Measurements from ENCODE around the gene LDAF1. TPM values are rescaled to one million over a fixed set of nuclear protein-coding genes. Genes with fewer than 3 reads are reported as not detected.
"Not testable (repeated sequence)": the region's sequence is repeated elsewhere in the genome, so short reads cannot be mapped to it uniquely, and the experiment has no call there.

The LDAF1 gene
- total RNA-seq (89.8 TPM), polyA plus RNA-seq (83.4 TPM)

DNA sequence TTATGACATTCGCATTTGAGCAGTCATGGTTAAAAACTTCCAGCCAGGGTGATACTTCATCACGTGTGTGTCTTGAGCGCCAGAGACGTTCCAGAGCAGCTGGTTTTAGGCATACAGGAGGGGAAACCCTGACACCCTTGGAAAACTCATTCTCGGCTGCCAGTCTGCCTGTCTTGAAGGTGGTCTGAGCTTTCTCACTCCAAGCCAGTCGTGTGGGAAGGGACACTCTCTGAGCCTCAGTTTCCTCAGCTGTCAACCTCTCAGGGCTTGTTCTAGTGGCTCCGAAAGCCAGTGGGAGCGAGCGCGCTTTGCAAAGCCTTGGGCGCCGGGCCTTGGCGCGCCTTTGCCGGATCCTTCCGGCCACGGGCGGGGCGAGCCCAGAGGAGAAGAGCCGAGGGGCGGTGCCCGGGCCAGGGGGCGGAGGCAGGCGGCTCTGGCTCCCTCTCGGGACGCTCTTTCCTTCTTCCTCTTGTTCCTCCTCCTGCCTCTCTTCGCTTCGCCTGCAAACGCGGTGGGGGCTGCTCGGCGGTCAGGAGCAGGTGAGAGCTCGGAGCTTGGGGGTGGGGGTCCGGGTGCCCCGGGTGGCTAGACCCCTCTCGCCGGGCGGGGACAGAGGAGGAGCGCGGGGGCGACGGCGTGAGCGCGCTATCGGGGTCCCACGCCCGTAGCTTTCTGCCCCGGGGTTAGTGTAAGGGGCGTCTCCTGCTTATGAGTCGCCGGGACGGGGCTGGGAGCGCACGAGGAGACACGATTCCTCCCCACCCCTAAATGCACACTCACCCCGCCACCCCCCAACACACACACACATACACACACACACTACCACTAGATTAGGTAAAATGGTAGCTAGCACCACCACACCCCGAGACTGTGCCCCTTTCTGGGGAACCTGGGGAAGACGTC lies at the start of gene LDAF1:
LDAF1 (plus strand) TSS at position 467 of the 903 bp plus-strand sequence. CDS start 2,509 bp downstream, outside the sequence.
- Histone ChIP-seq H3K4me1 (ENCODE audit: insufficient read depth) (peaks cover 1% of the 10 kb centered on the region), H3K36me3 (ENCODE audit: insufficient read depth) (no peaks in the 10 kb centered on the region), H3K27ac (ENCODE audit: low read depth) (peak within 1 kb of the TSS; percentile 94), H3K4me3 (ENCODE audit: low read depth, low read length) (peak within 1 kb of the TSS; percentile 73)
- DNase-seq (ENCODE audit: extremely low spot score) = no peak
- under 1% methylated on average over 59 of the region's 59 CpGs for WGBS

DNA sequence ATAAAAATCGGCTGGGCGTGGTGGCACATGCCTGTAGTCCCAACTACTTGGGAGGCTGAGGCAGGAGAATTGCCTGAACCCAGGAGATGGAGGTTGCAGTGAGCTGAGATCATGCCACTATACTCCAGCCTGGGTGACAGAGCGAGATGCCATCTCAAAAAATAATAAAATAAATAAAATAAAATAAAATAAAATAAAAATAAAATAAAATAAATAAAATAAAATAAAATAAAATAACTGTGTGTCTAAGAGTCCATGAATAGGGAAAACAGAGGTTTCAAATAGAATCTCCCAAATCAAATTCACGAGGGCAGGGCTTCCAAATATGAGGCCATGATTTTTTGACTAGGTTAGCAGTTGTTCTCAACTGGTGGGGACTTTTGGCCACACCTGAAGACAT lies 42.9 kb upstream of the LDAF1 start:
- H3K4me1 ChIP-seq (ENCODE audit: insufficient read depth); H3K4me3 ChIP-seq (ENCODE audit: low read depth, low read length); H3K36me3 ChIP-seq (ENCODE audit: insufficient read depth); DNase-seq (ENCODE audit: extremely low spot score); H3K27ac ChIP-seq (ENCODE audit: low read depth): not testable (repeated sequence)
- 97% methylated on average over 4 of the region's 4 CpGs for WGBS

DNA sequence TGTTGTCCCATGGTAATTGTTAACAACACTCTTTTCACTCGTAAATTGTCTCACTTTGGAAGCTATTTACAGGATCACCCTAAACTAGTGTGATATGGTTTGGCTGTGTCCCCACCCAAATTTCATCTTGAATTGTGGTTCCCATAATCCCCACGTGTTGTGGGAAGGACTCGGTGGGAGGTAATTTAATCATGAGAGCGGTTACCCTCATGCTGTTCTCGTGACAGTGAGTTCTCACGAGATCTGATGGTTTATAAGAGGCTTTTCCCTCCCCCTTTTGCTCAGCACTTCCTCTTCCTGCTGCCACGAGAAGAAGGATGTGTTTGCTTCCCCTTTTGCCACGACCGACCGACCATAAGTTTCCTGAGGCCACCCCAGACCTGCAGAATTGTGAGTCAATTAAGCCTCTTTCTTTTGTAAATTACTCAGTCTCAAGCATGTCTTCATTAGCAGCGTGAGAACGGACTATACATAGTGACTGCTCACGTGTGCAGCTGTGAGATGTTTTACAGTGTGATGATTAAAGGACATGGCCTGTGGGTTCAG lies 42.3 kb upstream of the LDAF1 start:
- Histone ChIP-seq H3K27ac (ENCODE audit: low read depth) (no peak overlapping the region), H3K36me3 (ENCODE audit: insufficient read depth) (no peaks in the 10 kb centered on the region), H3K4me1 (ENCODE audit: insufficient read depth) (no peaks in the 10 kb centered on the region), H3K4me3 (ENCODE audit: low read depth, low read length) (peak overlapping the region; percentile 4)
- 41% methylated on average over 13 of the region's 13 CpGs for WGBS
- DNase-seq (ENCODE audit: extremely low spot score) = no peak

DNA sequence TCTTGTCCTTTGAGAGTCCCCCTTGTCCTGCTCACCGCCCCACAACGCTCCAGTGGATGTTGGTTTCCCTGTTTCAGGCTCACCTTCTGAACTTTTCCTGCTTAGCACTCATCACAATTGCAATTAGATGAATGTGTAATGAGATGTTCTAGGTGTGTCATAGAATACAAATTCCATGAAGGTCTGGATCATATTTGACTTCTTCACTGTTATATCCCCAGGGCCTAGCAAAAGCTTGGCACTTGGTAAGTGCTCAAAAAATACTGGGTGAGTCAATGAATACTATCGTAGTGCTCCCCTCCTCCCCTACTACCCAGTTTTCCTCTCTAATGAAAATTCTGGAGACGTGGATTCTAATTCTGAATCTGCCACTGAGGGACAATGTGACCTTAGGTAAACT lies 40.9 kb upstream of the LDAF1 start:
- Histone ChIP-seq H3K27ac (ENCODE audit: low read depth) (no peak overlapping the region), H3K4me1 (ENCODE audit: insufficient read depth) (no peaks in the 10 kb centered on the region), H3K36me3 (ENCODE audit: insufficient read depth) (no peaks in the 10 kb centered on the region), H3K4me3 (ENCODE audit: low read depth, low read length) (no peak overlapping the region)
- DNase-seq (ENCODE audit: extremely low spot score) = no peak
- WGBS = 82% methylated on average over 4 of the region's 4 CpGs

DNA sequence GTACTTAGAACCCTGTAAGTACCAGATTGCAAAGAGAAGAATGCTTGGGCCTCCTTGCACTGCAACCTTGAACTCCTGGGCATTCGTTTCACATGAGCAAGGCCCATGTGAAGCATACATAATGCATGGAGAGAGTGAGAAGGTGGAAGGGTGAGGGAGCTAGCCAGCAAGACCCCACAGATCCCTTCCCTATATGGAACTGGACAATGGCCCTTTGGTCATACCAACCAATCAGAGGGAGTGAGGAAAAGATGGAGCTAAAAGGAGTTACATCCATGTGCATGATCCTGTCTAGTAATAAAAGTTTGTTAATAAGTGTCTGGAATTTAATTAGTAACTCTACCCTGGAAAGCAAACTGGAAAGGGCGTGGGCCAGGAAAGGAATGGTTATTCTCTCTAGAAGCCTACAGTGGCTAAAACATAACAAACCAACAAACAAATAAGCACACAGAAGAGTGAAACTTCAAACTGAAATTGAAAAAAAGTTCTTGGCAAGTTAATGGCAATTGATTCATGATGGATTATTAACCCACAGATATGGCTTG lies 37.4 kb upstream of the LDAF1 start:
- Histone ChIP-seq H3K36me3 (ENCODE audit: insufficient read depth) (no peaks in the 10 kb centered on the region), H3K27ac (ENCODE audit: low read depth) (no peak overlapping the region), H3K4me3 (ENCODE audit: low read depth, low read length) (no peak overlapping the region), H3K4me1 (ENCODE audit: insufficient read depth) (no peaks in the 10 kb centered on the region)
- 59% methylated on average over 2 of the region's 2 CpGs for WGBS
- DNase-seq (ENCODE audit: extremely low spot score) = no peak

DNA sequence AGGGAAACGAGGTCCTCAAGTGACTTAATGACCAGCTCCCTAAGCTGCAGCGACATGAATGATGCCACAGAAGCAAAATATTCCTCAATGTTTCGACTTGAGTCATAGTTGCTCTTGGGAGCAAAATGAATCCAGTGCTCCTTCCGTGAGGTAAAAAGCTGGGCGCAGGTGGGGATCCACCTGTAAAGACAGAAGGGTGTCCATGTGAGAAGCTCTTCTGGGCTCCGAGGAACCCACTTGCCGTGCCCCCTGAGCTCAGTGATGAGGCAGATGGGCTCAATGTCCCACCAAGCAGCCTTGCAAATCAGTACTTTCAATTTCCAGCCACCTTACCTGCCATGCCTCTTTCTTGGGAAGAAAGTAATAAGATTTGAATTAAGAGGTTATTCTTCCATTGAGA lies 33.3 kb upstream of the LDAF1 start:
- Histone ChIP-seq H3K27ac (ENCODE audit: low read depth) (no peak overlapping the region), H3K36me3 (ENCODE audit: insufficient read depth) (no peaks in the 10 kb centered on the region), H3K4me1 (ENCODE audit: insufficient read depth) (no peaks in the 10 kb centered on the region), H3K4me3 (ENCODE audit: low read depth, low read length) (no peak overlapping the region)
- 89% methylated on average over 7 of the region's 7 CpGs for WGBS
- no peak for DNase-seq (ENCODE audit: extremely low spot score)

DNA sequence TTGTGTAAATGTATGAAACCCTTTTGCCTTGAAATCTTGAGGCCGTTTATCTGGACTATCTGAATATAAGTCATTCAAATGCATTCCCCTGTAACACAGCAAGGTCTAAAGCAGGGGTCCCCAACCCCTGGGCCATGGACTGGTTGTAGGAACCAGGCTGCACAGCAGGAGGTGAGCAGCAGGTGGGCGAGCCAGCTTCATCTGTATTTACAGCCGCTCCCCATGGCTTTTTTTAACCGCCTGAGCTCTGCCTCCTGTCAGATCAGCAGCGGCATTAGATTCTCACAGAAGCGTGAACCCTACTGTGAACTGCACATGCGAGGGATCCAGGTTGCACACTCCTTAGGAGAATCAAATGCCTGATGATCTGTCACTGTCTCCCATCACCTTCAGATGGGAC lies 32.0 kb upstream of the LDAF1 start:
- DNase-seq (ENCODE audit: extremely low spot score) = no peak
- WGBS = 74% methylated on average over 7 of the region's 7 CpGs
- no peaks in the 10 kb centered on the region for H3K36me3 ChIP-seq (ENCODE audit: insufficient read depth)
- no peak overlapping the region for H3K4me3 ChIP-seq (ENCODE audit: low read depth, low read length)
- H3K4me1 ChIP-seq (ENCODE audit: insufficient read depth) = no peaks in the 10 kb centered on the region
- no peak overlapping the region for H3K27ac ChIP-seq (ENCODE audit: low read depth)

DNA sequence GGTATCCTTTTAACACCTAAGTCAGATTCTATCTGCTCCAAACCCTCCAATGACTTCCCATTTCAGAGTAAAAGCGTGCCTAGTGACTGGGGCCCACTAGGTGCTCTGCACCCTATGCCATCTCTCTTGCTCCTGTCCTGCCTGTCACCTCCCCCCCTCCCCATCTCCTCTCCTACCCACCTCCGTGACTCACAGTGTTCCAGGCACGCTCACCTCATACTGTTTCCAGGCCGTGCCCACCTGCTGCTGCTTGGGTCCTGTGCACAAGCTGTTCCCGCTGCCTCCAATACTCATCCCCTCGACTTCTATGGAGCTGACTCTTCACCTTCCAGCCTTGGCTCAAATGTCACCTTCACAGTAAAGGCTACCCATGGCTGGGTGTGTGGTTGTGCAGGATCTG lies 29.5 kb upstream of the LDAF1 start:
- DNase-seq (ENCODE audit: extremely low spot score) = no peak
- WGBS = 89% methylated on average over 6 of the region's 6 CpGs
- no peaks in the 10 kb centered on the region for H3K36me3 ChIP-seq (ENCODE audit: insufficient read depth)
- no peaks in the 10 kb centered on the region for H3K4me1 ChIP-seq (ENCODE audit: insufficient read depth)
- H3K27ac ChIP-seq (ENCODE audit: low read depth) = no peak overlapping the region
- no peak overlapping the region for H3K4me3 ChIP-seq (ENCODE audit: low read depth, low read length)

DNA sequence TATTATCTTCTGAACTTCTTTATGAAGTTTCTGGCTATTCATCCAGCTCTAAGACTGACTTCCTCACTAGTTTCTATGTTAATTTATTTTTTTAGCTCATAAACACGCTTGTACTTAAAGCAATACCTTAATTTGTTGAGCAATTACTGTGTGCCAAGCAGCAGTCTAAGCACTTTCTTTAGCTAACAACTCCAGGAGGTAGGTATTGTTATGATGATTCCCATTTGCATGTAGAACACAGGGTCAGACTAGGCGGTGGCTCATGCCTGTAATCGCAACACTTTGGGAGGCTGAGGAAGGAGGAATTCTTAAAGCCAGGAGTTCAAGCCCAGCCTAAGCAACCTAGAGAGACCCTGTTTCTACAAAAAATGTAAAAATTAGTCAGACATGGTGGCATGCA lies 27.7 kb upstream of the LDAF1 start:
- no peaks in the 10 kb centered on the region for H3K4me1 ChIP-seq (ENCODE audit: insufficient read depth)
- H3K36me3 ChIP-seq (ENCODE audit: insufficient read depth) = no peaks in the 10 kb centered on the region
- H3K4me3 ChIP-seq (ENCODE audit: low read depth, low read length) = no peak overlapping the region
- WGBS = 85% methylated on average over 3 of the region's 3 CpGs
- no peak overlapping the region for H3K27ac ChIP-seq (ENCODE audit: low read depth)
- DNase-seq (ENCODE audit: extremely low spot score) = no peak

DNA sequence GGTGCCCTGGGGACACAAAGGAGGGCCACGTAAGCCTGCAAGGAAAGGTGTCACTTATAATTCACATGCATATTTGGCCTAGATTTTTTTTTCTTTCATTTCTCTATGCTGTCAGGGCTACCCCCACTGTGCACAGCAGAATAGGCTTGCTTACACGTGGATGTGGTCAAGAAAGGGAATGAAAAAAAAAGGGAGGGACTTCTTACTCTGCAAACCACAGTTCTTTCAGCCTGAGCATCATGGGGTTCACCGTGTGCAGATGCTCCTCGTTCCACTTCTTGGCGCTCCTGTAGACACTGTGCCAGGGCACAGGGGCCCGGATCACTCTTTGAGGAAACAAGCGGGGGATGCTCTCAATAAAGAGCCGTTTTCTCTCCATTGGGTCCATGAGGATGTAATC lies 24.4 kb upstream of the LDAF1 start:
- 83% methylated on average over 8 of the region's 8 CpGs for WGBS
- Histone ChIP-seq H3K27ac (ENCODE audit: low read depth) (no peak overlapping the region), H3K4me1 (ENCODE audit: insufficient read depth) (no peaks in the 10 kb centered on the region), H3K36me3 (ENCODE audit: insufficient read depth) (no peaks in the 10 kb centered on the region), H3K4me3 (ENCODE audit: low read depth, low read length) (no peak overlapping the region)
- no peak for DNase-seq (ENCODE audit: extremely low spot score)

DNA sequence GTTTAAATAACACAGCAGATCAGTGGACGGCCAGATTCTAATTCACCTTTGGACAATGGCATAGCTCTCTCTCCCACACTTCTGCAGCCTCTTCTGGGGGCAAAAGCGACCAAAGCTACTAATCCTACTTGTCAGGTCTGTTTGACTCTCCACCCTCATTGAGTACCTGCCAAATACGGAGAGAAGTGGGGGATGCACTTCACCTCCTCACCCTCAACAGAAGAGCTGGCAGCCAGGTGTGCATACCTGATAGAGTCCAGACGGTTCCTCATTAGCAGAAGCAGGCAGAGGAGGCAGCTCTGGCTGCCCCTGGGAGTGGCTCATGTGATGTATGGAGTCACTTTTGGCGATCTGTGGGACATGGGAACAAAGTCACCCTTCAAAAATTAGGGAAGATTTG lies 12.7 kb upstream of the LDAF1 start:
- Histone ChIP-seq H3K27ac (ENCODE audit: low read depth) (no peak overlapping the region), H3K36me3 (ENCODE audit: insufficient read depth) (no peaks in the 10 kb centered on the region), H3K4me3 (ENCODE audit: low read depth, low read length) (no peak overlapping the region), H3K4me1 (ENCODE audit: insufficient read depth) (no peaks in the 10 kb centered on the region)
- 55% methylated on average over 5 of the region's 5 CpGs for WGBS
- DNase-seq (ENCODE audit: extremely low spot score) = no peak

DNA sequence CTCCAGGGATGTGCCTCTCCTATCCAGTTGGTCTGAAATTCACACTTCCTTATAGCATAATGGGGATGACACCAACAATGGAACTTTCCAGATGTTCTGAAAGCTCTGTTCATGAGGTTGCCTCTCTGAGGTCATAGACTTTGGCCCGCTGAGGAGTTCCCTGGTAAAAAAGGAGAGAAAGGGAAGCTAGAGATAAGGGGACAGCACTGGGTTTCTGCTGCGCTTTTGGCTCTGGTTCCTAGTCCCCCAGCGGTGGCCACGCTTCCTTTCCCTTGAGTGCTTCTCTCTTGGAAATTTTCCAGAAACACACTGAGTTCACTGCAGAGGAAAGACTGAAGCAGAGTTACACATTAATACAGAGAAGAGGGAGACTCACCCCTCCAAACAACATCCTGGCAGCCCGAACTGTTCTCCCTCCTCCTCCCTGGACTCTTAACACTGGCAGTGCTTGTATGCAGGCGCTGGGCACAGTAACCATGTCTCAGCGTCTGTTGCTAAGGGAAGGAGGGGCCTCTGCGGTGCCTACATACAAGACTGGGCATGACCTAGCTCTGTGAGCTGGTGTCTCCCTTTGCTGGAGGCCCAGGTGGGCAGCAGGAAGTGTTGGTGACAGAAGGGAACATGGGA lies 8.0 kb upstream of the LDAF1 start, which contains the start of gene DNAH3:
DNAH3 (minus strand) TSS at position 472 of the 627 bp plus-strand sequence. CDS start 527 bp downstream, outside the sequence.
- Histone ChIP-seq H3K27ac (ENCODE audit: low read depth) (no peak within 1 kb of the TSS), H3K36me3 (ENCODE audit: insufficient read depth) (no peaks in the 10 kb centered on the region), H3K4me3 (ENCODE audit: low read depth, low read length) (no peak within 1 kb of the TSS), H3K4me1 (ENCODE audit: insufficient read depth) (no peaks in the 10 kb centered on the region)
- DNase-seq (ENCODE audit: extremely low spot score) = no peak
- WGBS = 19% methylated on average over 8 of the region's 8 CpGs

DNA sequence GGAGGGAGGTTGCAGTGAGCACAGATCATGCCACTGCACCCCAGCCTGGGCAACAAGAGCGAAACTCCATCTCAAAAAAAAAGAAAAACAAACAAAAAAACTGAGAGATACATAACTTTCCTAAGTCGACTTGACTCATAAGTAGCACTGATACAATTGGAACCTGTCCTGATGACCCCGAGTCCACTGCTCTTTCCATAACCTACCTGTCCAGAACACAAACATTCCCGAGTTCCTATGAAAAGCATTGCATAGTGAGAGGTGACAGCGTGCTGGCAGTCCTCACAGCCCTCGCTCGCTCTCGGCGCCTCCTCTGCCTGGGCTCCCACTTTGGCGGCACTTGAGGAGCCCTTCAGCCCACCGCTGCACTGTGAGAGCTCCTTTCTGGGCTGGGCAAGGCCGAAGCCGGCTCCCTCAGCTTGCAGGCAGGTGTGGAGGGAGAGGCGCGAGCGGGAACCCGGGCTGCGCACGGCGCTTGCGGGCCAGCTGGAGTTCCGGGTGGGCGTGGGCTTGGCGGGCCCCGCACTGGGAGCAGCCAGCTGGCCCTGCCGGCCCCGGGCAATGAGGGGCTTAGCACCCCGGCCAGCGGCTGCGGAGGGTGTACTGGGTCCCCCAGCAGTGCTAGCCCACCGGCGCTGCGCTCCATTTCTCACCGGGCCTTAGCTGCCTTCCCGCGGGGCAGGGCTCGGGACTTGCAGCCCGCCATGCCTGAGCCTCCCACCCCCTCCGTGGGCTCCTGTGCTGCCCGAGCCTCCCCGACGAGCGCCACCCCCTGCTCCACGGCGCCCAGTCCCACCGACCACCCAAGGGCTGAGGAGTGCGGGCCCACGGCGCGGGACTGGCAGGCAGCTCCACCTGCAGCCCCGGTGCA lies 6.1 kb upstream of the LDAF1 start:
- H3K4me1 ChIP-seq (ENCODE audit: insufficient read depth); H3K36me3 ChIP-seq (ENCODE audit: insufficient read depth); H3K27ac ChIP-seq (ENCODE audit: low read depth); H3K4me3 ChIP-seq (ENCODE audit: low read depth, low read length); DNase-seq (ENCODE audit: extremely low spot score): not testable (repeated sequence)
- 84% methylated on average over 51 of the region's 51 CpGs for WGBS
